MM.1S (cell line): Measurements from ENCODE around the gene RASGEF1B.

ENCODE experiments used
- CTCF ChIP-seq: fragments of 300-600 bp; sonication (generic); IDR thresholded peaks from 2 replicates; pipeline ENCODE4 v1.5.1; 2016; ENCODE audit warnings: antibody characterized with exemption, low read length, mixed read lengths
- EZH2 ChIP-seq: fragments of 300-600 bp; sonication (generic); optimal IDR thresholded peaks from 2 replicates; pipeline ENCODE3; 2017; ENCODE audit warnings: low read depth, mild to moderate bottlenecking, antibody characterized with exemption, low read length, mixed read lengths
- EZH2phosphoT487 ChIP-seq: fragments of 300-600 bp; sonication (generic); IDR thresholded peaks from 2 replicates; pipeline ENCODE4 v1.6.1; 2018; ENCODE audit warnings: antibody characterized with exemption, low read length

- TF ChIP-seq CTCF (no peak), EZH2phosphoT487 (no peak), EZH2 (no peak)
Observed at GRCh38 chr4:81426770-81427289, 44.9 kb downstream of the RASGEF1B start.
